Nephron progenitor cell (in vitro differentiated cells): ENCODE measurements around the gene CAMKMT.

ENCODE experiments used
- DNase-seq: peaks from one replicate; pipeline ENCODE4 v3.0.0; 2021
- H3K27ac Mint-ChIP-seq: 2 replicates; pipeline ENCODE4 v1.8.0; 2021; ENCODE audit warnings: mild to moderate bottlenecking, moderate library complexity, mixed read lengths
- H3K27me3 Mint-ChIP-seq: 2 replicates; pipeline ENCODE4 v1.8.0; 2021; ENCODE audit warnings: mild to moderate bottlenecking, low read depth, mixed read lengths; ENCODE audit not compliant: poor library complexity
- H3K36me3 Mint-ChIP-seq: 2 replicates; pipeline ENCODE4 v1.8.0; 2021; ENCODE audit warnings: low read depth, mixed read lengths
- H3K4me1 Mint-ChIP-seq: 2 replicates; pipeline ENCODE4 v1.8.0; 2021; ENCODE audit warnings: mixed read lengths
- H3K4me3 Mint-ChIP-seq: 2 replicates; pipeline ENCODE4 v1.8.0; 2021; ENCODE audit warnings: mild to moderate bottlenecking, moderate library complexity, mixed read lengths
- H3K9me3 Mint-ChIP-seq: 2 replicates; pipeline ENCODE4 v1.8.0; 2021; ENCODE audit warnings: mild to moderate bottlenecking, moderate library complexity, mixed read lengths
- TF ChIP-seq, protein P1 (sequence below): fragments of 200-600 bp; sonication (generic); IDR thresholded peaks from 2 replicates; pipeline ENCODE4 v1.5.0; 2021; ENCODE audit warnings: antibody characterized with exemption

CAMKMT gene

GRCh38 chr2:44787663-44788062, 425.9 kb downstream of the CAMKMT start:
- Mint-ChIP-seq H3K4me1 (no peaks in the 10 kb centered on the region), H3K27me3 (peaks cover 91% of the 10 kb centered on the region), H3K9me3 (peaks cover 9% of the 10 kb centered on the region), H3K4me3 (no peak overlapping the region), H3K27ac (no peak overlapping the region), H3K36me3 (no peaks in the 10 kb centered on the region)
- TF ChIP-seq, protein P1, sequence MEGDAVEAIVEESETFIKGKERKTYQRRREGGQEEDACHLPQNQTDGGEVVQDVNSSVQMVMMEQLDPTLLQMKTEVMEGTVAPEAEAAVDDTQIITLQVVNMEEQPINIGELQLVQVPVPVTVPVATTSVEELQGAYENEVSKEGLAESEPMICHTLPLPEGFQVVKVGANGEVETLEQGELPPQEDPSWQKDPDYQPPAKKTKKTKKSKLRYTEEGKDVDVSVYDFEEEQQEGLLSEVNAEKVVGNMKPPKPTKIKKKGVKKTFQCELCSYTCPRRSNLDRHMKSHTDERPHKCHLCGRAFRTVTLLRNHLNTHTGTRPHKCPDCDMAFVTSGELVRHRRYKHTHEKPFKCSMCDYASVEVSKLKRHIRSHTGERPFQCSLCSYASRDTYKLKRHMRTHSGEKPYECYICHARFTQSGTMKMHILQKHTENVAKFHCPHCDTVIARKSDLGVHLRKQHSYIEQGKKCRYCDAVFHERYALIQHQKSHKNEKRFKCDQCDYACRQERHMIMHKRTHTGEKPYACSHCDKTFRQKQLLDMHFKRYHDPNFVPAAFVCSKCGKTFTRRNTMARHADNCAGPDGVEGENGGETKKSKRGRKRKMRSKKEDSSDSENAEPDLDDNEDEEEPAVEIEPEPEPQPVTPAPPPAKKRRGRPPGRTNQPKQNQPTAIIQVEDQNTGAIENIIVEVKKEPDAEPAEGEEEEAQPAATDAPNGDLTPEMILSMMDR = no peak
- DNase-seq = no peak

DNA sequence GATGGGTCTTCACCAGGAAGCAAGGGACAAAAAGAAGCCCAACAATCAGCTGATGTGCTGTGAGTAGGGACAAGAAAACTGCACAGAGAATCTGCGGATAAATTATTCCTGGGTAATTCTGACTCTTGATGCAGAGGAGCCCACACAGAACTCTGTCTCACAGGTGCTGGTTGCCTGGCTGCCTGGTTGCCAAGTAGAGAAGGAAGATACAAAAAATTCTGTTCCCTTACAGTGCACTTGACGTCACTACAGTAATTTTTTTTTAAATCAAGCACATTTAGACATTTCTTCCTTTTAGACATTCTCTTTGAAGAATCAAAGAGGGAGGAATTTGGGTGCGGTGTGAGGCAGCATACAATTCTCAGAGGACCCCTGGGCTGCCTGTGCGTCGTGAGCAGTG, 427.7 kb downstream of the CAMKMT start:
- TF ChIP-seq, protein P1 = no peak
- no peak for DNase-seq
- no peak overlapping the region for H3K27ac Mint-ChIP-seq
- H3K27me3 Mint-ChIP-seq = peaks cover 85% of the 10 kb centered on the region
- no peaks in the 10 kb centered on the region for H3K9me3 Mint-ChIP-seq
- no peak overlapping the region for H3K4me3 Mint-ChIP-seq
- no peaks in the 10 kb centered on the region for H3K36me3 Mint-ChIP-seq
- no peaks in the 10 kb centered on the region for H3K4me1 Mint-ChIP-seq

- Mint-ChIP-seq H3K36me3 (no peaks in the 10 kb centered on the region), H3K27me3 (peaks cover 78% of the 10 kb centered on the region), H3K27ac (no peak overlapping the region), H3K9me3 (no peaks in the 10 kb centered on the region), H3K4me1 (no peaks in the 10 kb centered on the region), H3K4me3 (no peak overlapping the region)
- TF ChIP-seq, protein P1 = no peak
- DNase-seq = no peak
Measured at GRCh38 chr2:44789971-44790721, 428.4 kb downstream of the CAMKMT start.

DNA sequence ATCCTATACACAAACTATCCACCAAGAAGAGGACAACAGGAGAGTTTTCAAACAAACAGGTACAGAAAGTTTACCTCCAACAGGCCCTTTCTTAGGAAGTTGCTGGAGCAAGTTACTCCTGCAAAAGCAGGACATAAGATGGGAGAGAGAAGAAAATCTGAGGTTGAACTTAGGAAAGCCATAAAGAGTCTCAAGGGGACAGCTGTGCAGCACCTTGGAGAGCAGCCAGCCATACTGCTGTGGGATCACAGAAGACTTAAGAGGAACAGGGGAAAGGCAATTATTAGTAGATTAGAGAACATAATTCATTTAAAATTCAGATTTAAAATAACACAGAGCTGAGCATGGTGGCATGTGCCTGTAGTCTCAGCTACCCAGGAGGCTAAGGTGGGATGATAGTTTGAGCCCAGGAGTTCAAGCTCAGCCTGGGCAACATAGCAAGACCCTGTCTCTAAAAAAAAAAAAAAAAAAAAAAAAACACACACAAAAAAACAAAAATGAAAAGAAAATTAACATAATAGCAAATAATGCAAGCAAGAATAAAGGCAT, 431.6 kb downstream of the CAMKMT start:
- TF ChIP-seq, protein P1 = no peak
- H3K9me3 Mint-ChIP-seq = no peaks in the 10 kb centered on the region
- no peaks in the 10 kb centered on the region for H3K36me3 Mint-ChIP-seq
- no peaks in the 10 kb centered on the region for H3K4me1 Mint-ChIP-seq
- peaks cover 81% of the 10 kb centered on the region for H3K27me3 Mint-ChIP-seq
- no peak overlapping the region for H3K4me3 Mint-ChIP-seq
- peak; percentile 68 for DNase-seq
- H3K27ac Mint-ChIP-seq = no peak overlapping the region

- H3K4me1 Mint-ChIP-seq = no peaks in the 10 kb centered on the region
- no peak overlapping the region for H3K27ac Mint-ChIP-seq
- no peaks in the 10 kb centered on the region for H3K9me3 Mint-ChIP-seq
- DNase-seq = no peak
- H3K27me3 Mint-ChIP-seq = peaks cover 83% of the 10 kb centered on the region
- H3K36me3 Mint-ChIP-seq = no peaks in the 10 kb centered on the region
- no peak overlapping the region for H3K4me3 Mint-ChIP-seq
- TF ChIP-seq, protein P1 = no peak
Measured at GRCh38 chr2:44796771-44797170, 435.0 kb downstream of the CAMKMT start.

DNA sequence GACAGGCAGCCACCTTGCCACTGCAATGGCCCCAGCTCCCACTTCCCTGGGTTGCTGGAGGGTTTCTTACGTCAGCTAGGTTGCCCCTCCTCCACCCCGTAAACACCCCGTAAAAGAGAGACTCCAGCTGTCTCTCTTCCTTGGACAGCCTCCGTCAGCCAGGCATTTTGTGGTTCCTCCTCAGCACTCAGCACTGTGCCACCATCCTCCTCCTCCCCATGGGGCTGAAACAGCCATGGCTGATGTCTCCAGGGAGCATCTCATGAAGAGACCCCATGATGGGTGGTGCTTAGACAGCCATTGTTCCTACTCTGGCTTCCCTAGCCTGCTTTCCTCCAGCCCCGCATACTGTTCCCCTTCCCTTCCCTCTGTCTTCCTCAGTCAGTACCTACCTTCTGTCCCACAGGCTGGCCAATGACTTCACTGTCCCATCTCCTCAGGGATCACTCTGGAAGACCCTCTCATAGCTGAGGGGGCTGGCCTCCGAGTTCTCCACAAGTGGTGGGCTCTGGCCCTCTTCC, 436.5 kb downstream of the CAMKMT start:
- Mint-ChIP-seq H3K4me1 (no peaks in the 10 kb centered on the region), H3K9me3 (no peaks in the 10 kb centered on the region), H3K27ac (no peak overlapping the region), H3K36me3 (no peaks in the 10 kb centered on the region), H3K27me3 (peaks cover 86% of the 10 kb centered on the region), H3K4me3 (no peak overlapping the region)
- TF ChIP-seq, protein P1 = no peak
- DNase-seq = no peak
